SK-N-SH treated with all-trans-retinoic acid at 6 μM for 48 hours (cell line): ENCODE data around the gene TMEM132C.

ENCODE experiments used
- ATAC-seq: fragments of 200-7000 bp; cut with Tn5 transposase; 3 replicates; pipeline ENCODE4 v1.9.1; 2020; ENCODE audit warnings: mild to moderate bottlenecking, moderate library complexity
- ARNTL ChIP-seq: fragments of 450-650 bp; formaldehyde crosslinking; IDR thresholded peaks from 2 replicates; pipeline ENCODE4 v1.5.0; 2020; ENCODE audit warnings: low read depth, mild to moderate bottlenecking, moderate library complexity, borderline replicate concordance
- BACH2 ChIP-seq: fragments of 250-450 bp; sonication (Bioruptor Pico); IDR thresholded peaks from 2 replicates; pipeline ENCODE4 v1.9.0; 2021; ENCODE audit warnings: mild to moderate bottlenecking, borderline replicate concordance
- CSDC2 ChIP-seq: fragments of 250-450 bp; sonication (Bioruptor Pico); IDR thresholded peaks from 2 replicates; pipeline ENCODE4 v1.5.0; 2020; ENCODE audit warnings: mild to moderate bottlenecking, moderate library complexity
- CSRNP3 ChIP-seq: fragments of 250-450 bp; sonication (Bioruptor Pico); IDR thresholded peaks from 2 replicates; pipeline ENCODE4 v1.5.1; 2021; ENCODE audit warnings: mild to moderate bottlenecking, moderate library complexity
- ESRRG ChIP-seq: fragments of 250-450 bp; sonication (Bioruptor Pico); IDR thresholded peaks from 2 replicates; pipeline ENCODE4 v1.6.1; 2021; ENCODE audit warnings: mild to moderate bottlenecking
- GLIS3 ChIP-seq: fragments of 250-450 bp; sonication (Bioruptor Pico); IDR thresholded peaks from 2 replicates; pipeline ENCODE4 v1.5.0; 2020; ENCODE audit warnings: mild to moderate bottlenecking, moderate library complexity
- ISL1 ChIP-seq: fragments of 250-450 bp; sonication (Bioruptor Pico); IDR thresholded peaks from 2 replicates; pipeline ENCODE4 v2.1.2; 2022; ENCODE audit warnings: mild to moderate bottlenecking, moderate library complexity
- OSR1 ChIP-seq: fragments of 250-450 bp; sonication (Bioruptor Pico); IDR thresholded peaks from 2 replicates; pipeline ENCODE4 v1.8.0; 2022; ENCODE audit warnings: moderate library complexity, mild to moderate bottlenecking, inconsistent platforms
- RARB ChIP-seq: fragments of 250-450 bp; sonication (Bioruptor Pico); IDR thresholded peaks from 2 replicates; pipeline ENCODE4 v1.8.0; 2021; ENCODE audit warnings: mild to moderate bottlenecking, moderate library complexity
- SNAI2 ChIP-seq: fragments of 250-450 bp; sonication (Bioruptor Pico); IDR thresholded peaks from 2 replicates; pipeline ENCODE4 v1.5.0; 2020; ENCODE audit warnings: mild to moderate bottlenecking, moderate library complexity
- TCF4 ChIP-seq: fragments of 250-450 bp; sonication (Bioruptor Pico); IDR thresholded peaks from 2 replicates; pipeline ENCODE4 v1.8.0; 2021; ENCODE audit warnings: mild to moderate bottlenecking, moderate library complexity, borderline replicate concordance
- TOX ChIP-seq: fragments of 250-450 bp; sonication (Bioruptor Pico); IDR thresholded peaks from 2 replicates; pipeline ENCODE4 v1.8.0; 2021; ENCODE audit warnings: mild to moderate bottlenecking, moderate library complexity, borderline replicate concordance
- ZC3H10 ChIP-seq: fragments of 250-450 bp; sonication (Bioruptor Pico); IDR thresholded peaks from 2 replicates; pipeline ENCODE4 v1.5.1; 2021; ENCODE audit warnings: mild to moderate bottlenecking, moderate library complexity
- ZFP3 ChIP-seq: fragments of 250-450 bp; sonication (Bioruptor Pico); IDR thresholded peaks from 2 replicates; pipeline ENCODE4 v1.5.0; 2020; ENCODE audit warnings: mild to moderate bottlenecking, moderate library complexity
- ZFP30 ChIP-seq: fragments of 450-650 bp; formaldehyde crosslinking; IDR thresholded peaks from 2 replicates; pipeline ENCODE4 v1.5.0; 2022; ENCODE audit warnings: mild to moderate bottlenecking, moderate library complexity
- ZNF565 ChIP-seq: fragments of 450-650 bp; formaldehyde crosslinking; conservative IDR thresholded peaks from 2 replicates; pipeline ENCODE4 v1.5.0; 2020; ENCODE audit warnings: low read depth, mild to moderate bottlenecking, moderate library complexity
- ZNF70 ChIP-seq: fragments of 450-650 bp; formaldehyde crosslinking; IDR thresholded peaks from 2 replicates; pipeline ENCODE4 v1.5.0; 2020; ENCODE audit warnings: mild to moderate bottlenecking, moderate library complexity
- ZNF8 ChIP-seq: fragments of 450-650 bp; formaldehyde crosslinking; IDR thresholded peaks from 2 replicates; pipeline ENCODE4 v1.5.0; 2020; ENCODE audit warnings: mild to moderate bottlenecking, moderate library complexity
- TF ChIP-seq, protein P1 (sequence below): fragments of 250-450 bp; sonication (Bioruptor Pico); IDR thresholded peaks from 2 replicates; pipeline ENCODE4 v1.5.1; 2020; ENCODE audit warnings: low read depth, mild to moderate bottlenecking, moderate library complexity
- TF ChIP-seq, protein P2 (sequence below): fragments of 250-450 bp; sonication (Bioruptor Pico); IDR thresholded peaks from 2 replicates; pipeline ENCODE4 v1.8.0; 2020; ENCODE audit warnings: mild to moderate bottlenecking, moderate library complexity, borderline replicate concordance

TMEM132C gene

GRCh38 chr12:128592220-128592744 is 325.3 kb downstream of the TMEM132C start:
- TF ChIP-seq ZFP3 (CRISPR knock-in tag) (no peak), SNAI2 (no peak), ARNTL (no peak), ISL1 (CRISPR knock-in tag) (no peak), CSRNP3 (no peak), OSR1 (CRISPR knock-in tag) (no peak), ZNF565 (no peak), CSDC2 (CRISPR knock-in tag) (no peak)
- TF ChIP-seq, protein P1, sequence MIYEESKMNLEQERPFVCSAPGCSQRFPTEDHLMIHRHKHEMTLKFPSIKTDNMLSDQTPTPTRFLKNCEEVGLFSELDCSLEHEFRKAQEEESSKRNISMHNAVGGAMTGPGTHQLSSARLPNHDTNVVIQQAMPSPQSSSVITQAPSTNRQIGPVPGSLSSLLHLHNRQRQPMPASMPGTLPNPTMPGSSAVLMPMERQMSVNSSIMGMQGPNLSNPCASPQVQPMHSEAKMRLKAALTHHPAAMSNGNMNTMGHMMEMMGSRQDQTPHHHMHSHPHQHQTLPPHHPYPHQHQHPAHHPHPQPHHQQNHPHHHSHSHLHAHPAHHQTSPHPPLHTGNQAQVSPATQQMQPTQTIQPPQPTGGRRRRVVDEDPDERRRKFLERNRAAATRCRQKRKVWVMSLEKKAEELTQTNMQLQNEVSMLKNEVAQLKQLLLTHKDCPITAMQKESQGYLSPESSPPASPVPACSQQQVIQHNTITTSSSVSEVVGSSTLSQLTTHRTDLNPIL, result no peak
- TF ChIP-seq, protein P2, sequence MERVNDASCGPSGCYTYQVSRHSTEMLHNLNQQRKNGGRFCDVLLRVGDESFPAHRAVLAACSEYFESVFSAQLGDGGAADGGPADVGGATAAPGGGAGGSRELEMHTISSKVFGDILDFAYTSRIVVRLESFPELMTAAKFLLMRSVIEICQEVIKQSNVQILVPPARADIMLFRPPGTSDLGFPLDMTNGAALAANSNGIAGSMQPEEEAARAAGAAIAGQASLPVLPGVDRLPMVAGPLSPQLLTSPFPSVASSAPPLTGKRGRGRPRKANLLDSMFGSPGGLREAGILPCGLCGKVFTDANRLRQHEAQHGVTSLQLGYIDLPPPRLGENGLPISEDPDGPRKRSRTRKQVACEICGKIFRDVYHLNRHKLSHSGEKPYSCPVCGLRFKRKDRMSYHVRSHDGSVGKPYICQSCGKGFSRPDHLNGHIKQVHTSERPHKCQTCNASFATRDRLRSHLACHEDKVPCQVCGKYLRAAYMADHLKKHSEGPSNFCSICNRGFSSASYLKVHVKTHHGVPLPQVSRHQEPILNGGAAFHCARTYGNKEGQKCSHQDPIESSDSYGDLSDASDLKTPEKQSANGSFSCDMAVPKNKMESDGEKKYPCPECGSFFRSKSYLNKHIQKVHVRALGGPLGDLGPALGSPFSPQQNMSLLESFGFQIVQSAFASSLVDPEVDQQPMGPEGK (CRISPR knock-in tag), result no peak
- TF ChIP-seq, all 23 proteins: peak for 0
- ATAC-seq, result no peak

GRCh38 chr12:128594521-128594920 is 327.6 kb downstream of the TMEM132C start:
- TF ChIP-seq ZNF70 (CRISPR knock-in tag) (no peak), CSDC2 (CRISPR knock-in tag) (no peak), TCF4 (CRISPR knock-in tag) (no peak), ZFP30 (CRISPR knock-in tag) (no peak), ZNF8 (CRISPR knock-in tag) (no peak)
- TF ChIP-seq, protein P2 (CRISPR knock-in tag), result no peak
- TF ChIP-seq, protein P1, result no peak
- ATAC-seq, result no peak

- TF ChIP-seq ISL1 (CRISPR knock-in tag), result no peak
- no peak for TF ChIP-seq ZC3H10 (CRISPR knock-in tag)
- TF ChIP-seq BACH2 (CRISPR knock-in tag), result no peak
- TF ChIP-seq ZNF565, result no peak
- TF ChIP-seq TCF4 (CRISPR knock-in tag), result no peak
- no peak for TF ChIP-seq OSR1 (CRISPR knock-in tag)
- no peak for TF ChIP-seq ARNTL
- no peak for TF ChIP-seq RARB (CRISPR knock-in tag)
- no peak for TF ChIP-seq CSDC2 (CRISPR knock-in tag)
- TF ChIP-seq, protein P1, result no peak
- no peak for TF ChIP-seq GLIS3
- no peak for TF ChIP-seq TOX (CRISPR knock-in tag)
- TF ChIP-seq ESRRG, result no peak
- no peak for TF ChIP-seq ZFP30 (CRISPR knock-in tag)
- no peak for TF ChIP-seq ZNF8 (CRISPR knock-in tag)
- ATAC-seq, result no peak
Observed at GRCh38 chr12:128595609-128596008, 328.6 kb downstream of the TMEM132C start.

- no peak for TF ChIP-seq ZC3H10 (CRISPR knock-in tag)
- no peak for TF ChIP-seq ZNF8 (CRISPR knock-in tag)
- TF ChIP-seq ZFP30 (CRISPR knock-in tag), result no peak
- no peak for TF ChIP-seq ZNF565
- TF ChIP-seq ESRRG, result no peak
- TF ChIP-seq CSDC2 (CRISPR knock-in tag), result no peak
- no peak for TF ChIP-seq ZFP3 (CRISPR knock-in tag)
- no peak for TF ChIP-seq TCF4 (CRISPR knock-in tag)
- ATAC-seq, result no peak
Observed at GRCh38 chr12:128600886-128601285, 333.9 kb downstream of the TMEM132C start.
